HEK293 (cell line): Measurements from ENCODE around the gene PRR15L.

ENCODE experiments used
- CTCF ChIA-PET: fragments of 350-600 bp; formaldehyde crosslinking; extraction: SDS; loops from one replicate; lab custom pipeline; 2021; ENCODE audit warnings: antibody characterized with exemption; lab: Yijun Ruan, JAX
- POLR2A ChIA-PET: fragments of 300-600 bp; formaldehyde crosslinking; extraction: SDS; loops from one replicate; lab custom pipeline; 2020; ENCODE audit warnings: antibody characterized with exemption, inconsistent platforms; lab: Yijun Ruan, JAX
- H3K27ac ChIP-seq: fragments of 200-500 bp; sonication (Bioruptor generic); 2 replicates; pipeline ENCODE4 v1.5.1; 2014; ENCODE audit warnings: low read depth, low read length, control low read depth, inconsistent platforms; ENCODE audit errors: extremely low read depth
- H3K36me3 ChIP-seq, 2 experiments: fragments of 200-500 bp in 1 of 2; sonication (Bioruptor generic) in 1 of 2; 1 replicate in 1 of 2; 2 replicates in 1 of 2; pipeline ENCODE4 v1.5.1; 2014 to 2017; ENCODE audit warnings: inconsistent platforms in 2 of 2, low read length in 2 of 2; ENCODE audit not compliant: control insufficient read depth in 2 of 2, insufficient read depth in 1 of 2
- H3K4me1 ChIP-seq: fragments of 200-500 bp; sonication (Bioruptor generic); 2 replicates; pipeline ENCODE4 v1.5.1; 2014; ENCODE audit warnings: mild to moderate bottlenecking, low read length, inconsistent platforms; ENCODE audit not compliant: control insufficient read depth, insufficient read depth
- H3K4me3 ChIP-seq: 2 replicates; pipeline ENCODE4 v1.5.1; 2011; ENCODE audit warnings: low read depth, mild to moderate bottlenecking, control low read depth, low read length, moderate library complexity
- H3K9me3 ChIP-seq: fragments of 200-500 bp; sonication (Bioruptor generic); 2 replicates; pipeline ENCODE4 v1.5.1; 2014; ENCODE audit warnings: low read depth, low read length, inconsistent platforms; ENCODE audit not compliant: control insufficient read depth, insufficient read depth
- GLIS1 ChIP-seq: fragments of 450-650 bp; formaldehyde crosslinking; IDR thresholded peaks from 2 replicates; pipeline ENCODE4 v1.5.1; 2016; ENCODE audit warnings: missing biosample characterization, missing genetic modification characterization
- KLF16 ChIP-seq: fragments of 450-650 bp; formaldehyde crosslinking; IDR thresholded peaks from 2 replicates; pipeline ENCODE4 v1.5.1; 2017; ENCODE audit warnings: missing biosample characterization, missing genetic modification characterization
- MEIS1 ChIP-seq: sonication (generic); formaldehyde crosslinking; IDR thresholded peaks from 2 replicates; pipeline ENCODE4 v1.8.1; 2022; ENCODE audit warnings: missing genetic modification reagents, mild to moderate bottlenecking, borderline replicate concordance
- SETDB1 ChIP-seq: IDR thresholded peaks from one replicate; pipeline ENCODE4 v1.6.1; 2017; ENCODE audit warnings: mild to moderate bottlenecking, low read length, moderate library complexity, mixed read lengths; ENCODE audit not compliant: insufficient read length
- SP3 ChIP-seq: fragments of 450-650 bp; formaldehyde crosslinking; IDR thresholded peaks from 2 replicates; pipeline ENCODE4 v1.5.1; 2016; ENCODE audit warnings: missing biosample characterization, missing genetic modification characterization
- ZBTB20 ChIP-seq: fragments of 450-650 bp; formaldehyde crosslinking; IDR thresholded peaks from 2 replicates; pipeline ENCODE4 v1.5.1; 2016; ENCODE audit warnings: missing biosample characterization, missing genetic modification characterization
- ZBTB8A ChIP-seq: fragments of 450-650 bp; formaldehyde crosslinking; IDR thresholded peaks from 2 replicates; pipeline ENCODE4 v1.5.1; 2016; ENCODE audit warnings: missing biosample characterization, missing genetic modification characterization
- ZFP3 ChIP-seq: fragments of 450-650 bp; formaldehyde crosslinking; IDR thresholded peaks from 2 replicates; pipeline ENCODE4 v1.5.1; 2016; ENCODE audit warnings: low read depth, missing biosample characterization, missing genetic modification characterization
- ZNF169 ChIP-seq: fragments of 450-650 bp; formaldehyde crosslinking; IDR thresholded peaks from 2 replicates; pipeline ENCODE4 v1.5.1; 2016; ENCODE audit warnings: missing biosample characterization, missing genetic modification characterization
- ZNF174 ChIP-seq: fragments of 450-650 bp; formaldehyde crosslinking; IDR thresholded peaks from 2 replicates; pipeline ENCODE4 v1.5.0; 2017; ENCODE audit warnings: missing biosample characterization, mild to moderate bottlenecking, missing genetic modification characterization
- ZNF19 ChIP-seq: fragments of 450-650 bp; formaldehyde crosslinking; IDR thresholded peaks from 2 replicates; pipeline ENCODE4; 2016; ENCODE audit warnings: missing biosample characterization, missing genetic modification characterization, low read depth
- ZNF404 ChIP-seq: fragments of 450-650 bp; formaldehyde crosslinking; IDR thresholded peaks from 2 replicates; pipeline ENCODE4 v1.5.1; 2017; ENCODE audit warnings: missing biosample characterization, missing genetic modification characterization
- ZNF416 ChIP-seq: fragments of 450-650 bp; formaldehyde crosslinking; IDR thresholded peaks from 2 replicates; pipeline ENCODE4 v1.5.1; 2016; ENCODE audit warnings: missing biosample characterization, missing genetic modification characterization
- ZNF433 ChIP-seq: fragments of 450-650 bp; formaldehyde crosslinking; IDR thresholded peaks from 2 replicates; pipeline ENCODE4 v1.5.1; 2016; ENCODE audit warnings: missing biosample characterization, missing genetic modification characterization, low read depth
- ZNF530 ChIP-seq: fragments of 450-650 bp; formaldehyde crosslinking; IDR thresholded peaks from 2 replicates; pipeline ENCODE4 v1.5.1; 2016; ENCODE audit warnings: low read depth, missing biosample characterization, missing genetic modification characterization
- ZNF621 ChIP-seq: fragments of 450-650 bp; formaldehyde crosslinking; IDR thresholded peaks from 2 replicates; pipeline ENCODE4 v1.5.1; 2017; ENCODE audit warnings: missing biosample characterization, missing genetic modification characterization
- ZNF677 ChIP-seq: fragments of 450-650 bp; IDR thresholded peaks from 2 replicates; pipeline ENCODE4 v1.5.0; 2018; ENCODE audit warnings: missing biosample characterization, mild to moderate bottlenecking, missing genetic modification characterization, moderate library complexity
- ZSCAN23 ChIP-seq: fragments of 450-650 bp; formaldehyde crosslinking; IDR thresholded peaks from 2 replicates; pipeline ENCODE4 v1.5.1; 2016; ENCODE audit warnings: missing biosample characterization, missing genetic modification characterization
- ZSCAN30 ChIP-seq: fragments of 450-650 bp; IDR thresholded peaks from 2 replicates; pipeline ENCODE4 v1.5.1; 2018; ENCODE audit warnings: missing biosample characterization, mild to moderate bottlenecking, missing genetic modification characterization, moderate library complexity
- TF ChIP-seq, protein P1 (sequence below): fragments of 450-650 bp; formaldehyde crosslinking; IDR thresholded peaks from 2 replicates; pipeline ENCODE4 v1.5.1; 2016; ENCODE audit warnings: missing biosample characterization, missing genetic modification characterization
- TF ChIP-seq, protein P2 (sequence below): fragments of 450-650 bp; formaldehyde crosslinking; IDR thresholded peaks from 2 replicates; pipeline ENCODE4 v1.5.1; 2017; ENCODE audit warnings: missing biosample characterization, missing genetic modification characterization
- TF ChIP-seq, protein P3 (sequence below): fragments of 450-650 bp; formaldehyde crosslinking; IDR thresholded peaks from 2 replicates; pipeline ENCODE4 v1.5.0; 2017; ENCODE audit warnings: missing biosample characterization, missing genetic modification characterization, borderline replicate concordance
- TF ChIP-seq, protein P4 (sequence below): fragments of 450-650 bp; formaldehyde crosslinking; IDR thresholded peaks from 2 replicates; pipeline ENCODE4 v1.5.1; 2016; ENCODE audit warnings: missing biosample characterization, missing genetic modification characterization, low read depth

Gene PRR15L

DNA sequence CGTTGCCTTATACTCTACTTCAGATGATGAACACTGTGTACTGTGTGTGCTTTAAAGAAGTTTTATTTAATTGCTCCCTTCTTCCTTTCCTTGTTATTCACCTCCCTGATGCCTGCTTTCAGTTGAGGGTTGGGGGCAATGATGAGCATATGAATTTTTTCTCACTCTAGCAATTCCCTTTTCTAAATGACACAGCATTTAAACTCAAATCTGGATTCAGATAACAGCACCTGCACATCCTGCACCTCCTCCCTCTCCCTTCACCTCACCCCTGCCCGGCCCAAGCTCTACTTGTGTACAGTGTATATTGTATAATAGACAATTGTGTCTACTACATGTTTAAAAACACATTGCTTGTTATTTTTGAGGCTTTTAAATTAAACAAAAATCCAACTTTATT is 29.3 kb downstream of the PRR15L start:
- Histone ChIP-seq H3K9me3 (no peaks in the 10 kb centered on the region), H3K36me3 (peaks cover 28 to 67% of the 10 kb centered on the region in 2 experiments; a peak in 2 of 3 replicates), H3K4me3 (no peak overlapping the region), H3K27ac (no peak overlapping the region), H3K4me1 (no peaks in the 10 kb centered on the region)
- no peak for TF ChIP-seq ZNF621
- TF ChIP-seq, protein P1, sequence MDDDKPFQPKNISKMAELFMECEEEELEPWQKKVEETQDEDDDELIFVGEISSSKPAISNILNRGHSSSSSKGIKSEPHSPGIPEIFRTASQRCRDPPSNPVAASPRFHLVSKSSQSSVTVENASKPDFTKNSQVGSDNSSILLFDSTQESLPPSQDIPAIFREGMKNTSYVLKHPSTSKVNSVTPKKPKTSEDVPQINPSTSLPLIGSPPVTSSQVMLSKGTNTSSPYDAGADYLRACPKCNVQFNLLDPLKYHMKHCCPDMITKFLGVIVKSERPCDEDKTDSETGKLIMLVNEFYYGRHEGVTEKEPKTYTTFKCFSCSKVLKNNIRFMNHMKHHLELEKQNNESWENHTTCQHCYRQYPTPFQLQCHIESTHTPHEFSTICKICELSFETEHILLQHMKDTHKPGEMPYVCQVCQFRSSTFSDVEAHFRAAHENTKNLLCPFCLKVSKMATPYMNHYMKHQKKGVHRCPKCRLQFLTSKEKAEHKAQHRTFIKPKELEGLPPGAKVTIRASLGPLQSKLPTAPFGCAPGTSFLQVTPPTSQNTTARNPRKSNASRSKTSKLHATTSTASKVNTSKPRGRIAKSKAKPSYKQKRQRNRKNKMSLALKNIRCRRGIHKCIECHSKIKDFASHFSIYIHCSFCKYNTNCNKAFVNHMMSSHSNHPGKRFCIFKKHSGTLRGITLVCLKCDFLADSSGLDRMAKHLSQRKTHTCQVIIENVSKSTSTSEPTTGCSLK (tag by site-specific recombination): no peak
- ChIA-PET CTCF (interaction anchor here (0.7 to 1.0 kb wide), 4 partner anchors 18 to 89 kb away, joined by 3 to 4 read pairs (median 4); partner anchors contain the start of gene CDK5RAP3), POLR2A (interaction anchor here (1.2 kb wide), 1 partner anchor 33 kb away, joined by 3 read pairs; the partner anchor contains the start of gene SP2)

DNA sequence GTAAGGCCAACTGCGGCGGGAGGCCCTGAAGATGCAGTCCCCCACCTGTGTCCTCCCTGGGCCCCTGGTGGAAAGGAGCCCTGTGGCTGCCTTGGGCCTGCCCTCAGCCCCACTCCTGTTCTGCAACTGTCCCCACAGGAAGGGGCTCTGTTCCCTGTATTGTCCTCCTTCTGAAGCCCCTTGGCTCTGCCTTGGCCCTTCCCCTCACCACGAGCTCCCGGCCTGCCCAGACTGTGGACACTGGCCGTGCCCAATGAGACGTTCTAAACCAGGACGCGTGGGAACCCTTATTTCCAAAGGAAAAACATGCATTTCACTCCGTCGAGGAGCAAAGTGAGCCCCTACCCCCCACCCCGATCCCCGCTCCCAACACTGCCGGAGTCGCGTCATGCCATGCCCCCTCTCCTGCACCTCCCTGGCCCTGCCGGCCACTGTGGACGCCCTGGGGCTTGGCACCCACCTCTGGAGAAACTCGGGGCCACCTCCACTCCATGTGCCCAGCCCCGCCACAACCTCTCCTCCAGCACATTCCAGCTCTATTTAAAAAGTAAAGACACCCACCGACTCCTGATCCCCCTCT is 29.8 kb downstream of the PRR15L start:
- Histone ChIP-seq H3K9me3 (no peaks in the 10 kb centered on the region), H3K27ac (no peak overlapping the region), H3K4me3 (no peak overlapping the region), H3K4me1 (no peaks in the 10 kb centered on the region), H3K36me3 (peaks cover 31 to 68% of the 10 kb centered on the region in 2 experiments; a peak in 2 of 3 replicates)
- TF ChIP-seq ZNF530 (tag by site-specific recombination) (no peak), ZNF19 (tag by site-specific recombination) (no peak), ZNF169 (tag by site-specific recombination) (no peak), ZBTB8A (tag by site-specific recombination) (no peak), MEIS1 (no peak), ZNF404 (no peak)
- TF ChIP-seq, protein P2, sequence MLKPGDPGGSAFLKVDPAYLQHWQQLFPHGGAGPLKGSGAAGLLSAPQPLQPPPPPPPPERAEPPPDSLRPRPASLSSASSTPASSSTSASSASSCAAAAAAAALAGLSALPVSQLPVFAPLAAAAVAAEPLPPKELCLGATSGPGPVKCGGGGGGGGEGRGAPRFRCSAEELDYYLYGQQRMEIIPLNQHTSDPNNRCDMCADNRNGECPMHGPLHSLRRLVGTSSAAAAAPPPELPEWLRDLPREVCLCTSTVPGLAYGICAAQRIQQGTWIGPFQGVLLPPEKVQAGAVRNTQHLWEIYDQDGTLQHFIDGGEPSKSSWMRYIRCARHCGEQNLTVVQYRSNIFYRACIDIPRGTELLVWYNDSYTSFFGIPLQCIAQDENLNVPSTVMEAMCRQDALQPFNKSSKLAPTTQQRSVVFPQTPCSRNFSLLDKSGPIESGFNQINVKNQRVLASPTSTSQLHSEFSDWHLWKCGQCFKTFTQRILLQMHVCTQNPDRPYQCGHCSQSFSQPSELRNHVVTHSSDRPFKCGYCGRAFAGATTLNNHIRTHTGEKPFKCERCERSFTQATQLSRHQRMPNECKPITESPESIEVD: no peak
- TF ChIP-seq, protein P3, sequence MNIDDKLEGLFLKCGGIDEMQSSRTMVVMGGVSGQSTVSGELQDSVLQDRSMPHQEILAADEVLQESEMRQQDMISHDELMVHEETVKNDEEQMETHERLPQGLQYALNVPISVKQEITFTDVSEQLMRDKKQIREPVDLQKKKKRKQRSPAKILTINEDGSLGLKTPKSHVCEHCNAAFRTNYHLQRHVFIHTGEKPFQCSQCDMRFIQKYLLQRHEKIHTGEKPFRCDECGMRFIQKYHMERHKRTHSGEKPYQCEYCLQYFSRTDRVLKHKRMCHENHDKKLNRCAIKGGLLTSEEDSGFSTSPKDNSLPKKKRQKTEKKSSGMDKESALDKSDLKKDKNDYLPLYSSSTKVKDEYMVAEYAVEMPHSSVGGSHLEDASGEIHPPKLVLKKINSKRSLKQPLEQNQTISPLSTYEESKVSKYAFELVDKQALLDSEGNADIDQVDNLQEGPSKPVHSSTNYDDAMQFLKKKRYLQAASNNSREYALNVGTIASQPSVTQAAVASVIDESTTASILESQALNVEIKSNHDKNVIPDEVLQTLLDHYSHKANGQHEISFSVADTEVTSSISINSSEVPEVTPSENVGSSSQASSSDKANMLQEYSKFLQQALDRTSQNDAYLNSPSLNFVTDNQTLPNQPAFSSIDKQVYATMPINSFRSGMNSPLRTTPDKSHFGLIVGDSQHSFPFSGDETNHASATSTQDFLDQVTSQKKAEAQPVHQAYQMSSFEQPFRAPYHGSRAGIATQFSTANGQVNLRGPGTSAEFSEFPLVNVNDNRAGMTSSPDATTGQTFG (tag by site-specific recombination): no peak
- CTCF ChIA-PET: interaction anchor here (0.6 to 0.9 kb wide), 3 partner anchors 18 to 44 kb away, joined by 4 read pairs; no protein-coding TSS in a partner anchor
- POLR2A ChIA-PET: interaction anchor here (1.2 kb wide), 1 partner anchor 32 kb away, joined by 3 read pairs; the partner anchor contains the start of gene SP2

DNA sequence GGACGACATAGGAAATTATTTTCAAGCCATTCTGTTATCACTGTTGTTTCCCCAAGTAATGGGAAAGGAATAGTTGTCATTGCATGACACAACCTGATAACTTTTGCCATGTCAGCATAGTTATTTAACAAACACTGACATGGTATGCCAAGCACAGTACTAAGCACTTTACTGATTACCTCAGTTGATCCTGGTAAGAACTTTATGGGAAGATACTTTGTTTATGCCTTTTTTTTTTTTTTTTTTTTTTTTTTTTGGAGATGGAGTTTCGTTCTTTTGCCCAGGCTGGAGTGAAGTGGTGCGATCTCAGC is 32.0 kb downstream of the PRR15L start:
- Histone ChIP-seq H3K36me3 (peaks cover 41 to 75% of the 10 kb centered on the region in 2 experiments; a peak in 2 of 3 replicates), H3K4me1 (no peaks in the 10 kb centered on the region), H3K27ac (no peak overlapping the region), H3K4me3 (no peak overlapping the region), H3K9me3 (no peaks in the 10 kb centered on the region)
- CTCF ChIA-PET: interaction anchor here (1.0 to 1.3 kb wide), 3 partner anchors 16 to 92 kb away, joined by 3 to 5 read pairs (median 4); partner anchors contain the start of gene PNPO
- POLR2A ChIA-PET: interaction anchor here (0.7 kb wide), 1 partner anchor 23 kb away, joined by 4 read pairs; no protein-coding TSS in a partner anchor
- TF ChIP-seq ZFP3 (tag by site-specific recombination) (no peak), SETDB1 (no peak), ZNF416 (tag by site-specific recombination) (no peak), GLIS1 (no peak), ZNF169 (tag by site-specific recombination) (no peak), ZNF404 (no peak), SP3 (tag by site-specific recombination) (no peak), ZSCAN30 (tag by site-specific recombination) (no peak), ZNF433 (tag by site-specific recombination) (no peak), ZBTB20 (tag by site-specific recombination) (no peak), ZNF677 (tag by site-specific recombination) (no peak), ZNF174 (tag by site-specific recombination) (no peak), KLF16 (no peak), ZSCAN23 (tag by site-specific recombination) (no peak)
- TF ChIP-seq, protein P4, sequence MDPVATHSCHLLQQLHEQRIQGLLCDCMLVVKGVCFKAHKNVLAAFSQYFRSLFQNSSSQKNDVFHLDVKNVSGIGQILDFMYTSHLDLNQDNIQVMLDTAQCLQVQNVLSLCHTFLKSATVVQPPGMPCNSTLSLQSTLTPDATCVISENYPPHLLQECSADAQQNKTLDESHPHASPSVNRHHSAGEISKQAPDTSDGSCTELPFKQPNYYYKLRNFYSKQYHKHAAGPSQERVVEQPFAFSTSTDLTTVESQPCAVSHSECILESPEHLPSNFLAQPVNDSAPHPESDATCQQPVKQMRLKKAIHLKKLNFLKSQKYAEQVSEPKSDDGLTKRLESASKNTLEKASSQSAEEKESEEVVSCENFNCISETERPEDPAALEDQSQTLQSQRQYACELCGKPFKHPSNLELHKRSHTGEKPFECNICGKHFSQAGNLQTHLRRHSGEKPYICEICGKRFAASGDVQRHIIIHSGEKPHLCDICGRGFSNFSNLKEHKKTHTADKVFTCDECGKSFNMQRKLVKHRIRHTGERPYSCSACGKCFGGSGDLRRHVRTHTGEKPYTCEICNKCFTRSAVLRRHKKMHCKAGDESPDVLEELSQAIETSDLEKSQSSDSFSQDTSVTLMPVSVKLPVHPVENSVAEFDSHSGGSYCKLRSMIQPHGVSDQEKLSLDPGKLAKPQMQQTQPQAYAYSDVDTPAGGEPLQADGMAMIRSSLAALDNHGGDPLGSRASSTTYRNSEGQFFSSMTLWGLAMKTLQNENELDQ (tag by site-specific recombination): no peak
